HG02973 (cell line): ENCODE data around the gene EIF4E2.

ENCODE experiments used
- ATAC-seq: cut with Tn5 transposase; IDR thresholded peaks from one replicate; pipeline ENCODE4 v1.9.1; 2021; ENCODE audit warnings: moderate library complexity; ENCODE audit not compliant: unreplicated experiment

Gene EIF4E2

DNA sequence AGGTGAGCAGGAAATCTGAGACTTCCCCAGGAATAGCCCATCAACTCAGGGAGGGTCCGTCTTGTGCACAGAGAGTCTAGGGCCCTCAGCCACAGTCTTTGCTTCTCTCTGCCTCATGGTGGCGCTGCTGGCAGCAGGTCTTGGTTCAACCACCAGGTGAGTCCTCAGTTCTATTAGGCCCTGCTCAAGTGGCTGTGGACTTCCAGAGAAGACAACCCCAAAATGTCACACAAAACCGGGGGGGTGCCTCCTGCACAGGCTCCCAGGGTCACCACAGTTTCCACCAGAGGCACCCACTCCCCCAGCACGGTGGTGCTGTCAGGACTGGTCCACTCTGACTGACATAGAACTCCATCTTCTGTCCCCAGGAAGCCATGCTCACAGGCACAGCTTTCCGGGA, 13.4 kb upstream of the EIF4E2 start:
- no peak for ATAC-seq

- ATAC-seq = no peak
These were observed 13.0 kb upstream of the EIF4E2 start for GRCh38 chr2:232537499-232537898.

GRCh38 chr2:232538671-232539070, 11.8 kb upstream of the EIF4E2 start:
- ATAC-seq = no peak

DNA sequence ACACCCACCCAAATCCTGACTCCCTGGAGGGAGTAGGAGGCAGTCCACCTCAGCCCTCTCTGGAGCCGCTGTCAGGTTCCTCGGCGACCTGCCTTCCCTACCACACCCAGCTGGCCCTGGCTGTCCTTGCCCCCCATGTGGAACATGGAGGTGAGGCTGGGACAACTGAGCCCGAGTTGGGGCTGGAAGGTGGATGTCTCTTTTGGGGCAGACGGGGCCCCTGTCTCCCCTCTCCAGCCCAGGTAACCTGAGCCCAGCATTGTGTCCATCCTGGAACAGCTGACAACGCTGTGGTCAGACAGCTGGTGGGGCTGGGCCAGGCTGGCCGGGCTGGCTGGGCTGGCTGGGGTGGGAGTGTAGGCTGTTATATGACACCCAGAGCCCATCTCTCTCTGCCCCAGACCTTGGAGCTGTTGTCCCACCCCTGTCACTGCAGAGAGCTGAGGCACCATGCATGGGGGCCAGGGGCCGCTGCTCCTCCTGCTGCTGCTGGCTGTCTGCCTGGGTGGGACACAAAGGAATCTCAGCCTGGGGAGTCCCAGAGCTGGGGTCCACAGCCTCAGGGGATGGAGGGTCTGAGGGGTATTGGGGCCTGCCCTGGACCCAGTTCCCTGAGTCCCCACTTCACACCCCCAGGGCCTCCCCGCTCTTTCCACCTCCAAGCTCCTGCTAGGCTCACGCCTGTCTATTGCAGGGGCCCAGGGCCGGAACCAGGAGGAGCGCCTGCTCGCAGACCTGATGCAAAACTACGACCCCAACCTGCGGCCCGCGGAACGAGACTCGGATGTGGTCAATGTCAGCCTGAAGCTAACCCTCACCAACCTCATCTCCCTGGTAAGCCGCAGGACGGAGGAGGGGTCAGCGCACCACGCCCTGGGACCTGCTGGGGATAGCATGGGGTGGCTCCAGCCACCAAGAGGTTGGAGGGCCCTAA, 10.9 kb upstream of the EIF4E2 start, which contains the start of gene CHRNG:
CHRNG (plus strand) TSS at position 395 of the 934 bp plus-strand sequence; CDS start at position 451, 56 bp downstream.
- ATAC-seq = no peak

GRCh38 chr2:232540441-232541041, 9.9 kb upstream of the EIF4E2 start:
- no peak for ATAC-seq

- ATAC-seq = no peak
These were observed 9.1 kb upstream of the EIF4E2 start for GRCh38 chr2:232541195-232541960.

GRCh38 chr2:232541961-232542714, 8.4 kb upstream of the EIF4E2 start:
- ATAC-seq = no peak

- no peak for ATAC-seq
These were observed 7.6 kb upstream of the EIF4E2 start for GRCh38 chr2:232542715-232543467.

- no peak for ATAC-seq
These were observed 7.0 kb upstream of the EIF4E2 start for GRCh38 chr2:232543491-232543890.

GRCh38 chr2:232543928-232544631, 6.4 kb upstream of the EIF4E2 start:
- no peak for ATAC-seq

GRCh38 chr2:232544674-232545073, 5.8 kb upstream of the EIF4E2 start:
- ATAC-seq = no peak

DNA sequence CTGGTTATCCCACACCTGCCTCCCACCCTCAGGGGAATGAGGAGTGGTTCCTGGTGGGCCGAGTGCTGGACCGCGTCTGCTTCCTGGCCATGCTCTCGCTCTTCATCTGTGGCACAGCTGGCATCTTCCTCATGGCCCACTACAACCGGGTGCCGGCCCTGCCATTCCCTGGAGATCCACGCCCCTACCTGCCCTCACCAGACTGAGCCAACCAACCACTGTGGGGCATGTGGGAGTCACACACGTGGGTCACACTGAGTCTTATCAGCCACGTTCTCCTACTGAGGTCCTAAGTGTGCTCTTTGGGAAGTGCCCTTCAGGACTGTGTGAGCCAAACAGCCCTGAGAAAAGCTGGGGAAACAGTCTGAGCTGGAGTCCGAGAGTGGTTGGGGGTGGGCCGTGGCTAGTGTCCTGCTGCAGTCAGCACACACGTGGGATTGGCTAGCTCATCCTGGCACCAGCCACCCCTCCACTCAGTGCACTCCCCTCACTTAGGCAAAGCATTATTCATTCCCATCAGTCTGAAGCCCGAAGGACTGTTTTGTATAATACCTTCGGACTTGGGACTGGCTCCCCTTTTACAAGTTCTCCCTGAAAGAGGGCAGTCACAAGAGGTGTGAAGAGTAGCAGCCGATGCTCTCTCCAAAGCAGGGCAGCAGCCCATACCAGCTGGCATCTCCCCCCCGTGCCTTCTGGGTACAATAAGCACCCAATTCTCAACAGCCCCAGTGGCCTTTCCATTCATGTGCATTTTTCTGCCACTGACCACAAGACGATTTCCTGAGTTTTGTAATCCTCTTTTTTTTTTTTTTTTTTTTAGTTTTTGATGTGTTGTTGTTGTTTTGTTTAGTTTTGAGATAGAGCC, 4.7 kb upstream of the EIF4E2 start:
- ATAC-seq = no peak

DNA sequence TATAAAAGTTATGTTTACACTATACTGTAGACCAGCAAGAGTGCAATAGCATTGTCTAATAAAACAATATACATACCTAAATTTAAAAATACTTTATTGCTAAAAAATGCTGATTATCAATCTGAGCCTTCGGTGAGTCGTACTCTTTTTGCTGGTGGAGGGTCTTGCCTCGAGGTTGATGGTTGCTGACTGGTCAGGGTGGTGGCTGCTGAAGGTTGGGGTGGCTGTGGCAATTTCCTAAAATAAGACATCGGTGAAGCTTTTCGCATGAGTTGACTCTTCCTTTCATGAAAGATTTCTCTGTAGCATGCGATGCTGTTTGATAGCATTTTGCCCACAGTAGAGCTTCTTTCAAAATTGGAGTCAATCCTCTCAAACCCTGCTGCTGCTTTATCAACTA, 2.5 kb upstream of the EIF4E2 start:
- no peak for ATAC-seq

GRCh38 chr2:232549655-232550353, 685 bp upstream of the EIF4E2 start:
- no peak for ATAC-seq

- ATAC-seq = no peak
These were observed 755 bp downstream of the EIF4E2 start for GRCh38 chr2:232551250-232551638.

- no peak for ATAC-seq
These were observed 1.3 kb downstream of the EIF4E2 start for GRCh38 chr2:232551776-232552175.

DNA sequence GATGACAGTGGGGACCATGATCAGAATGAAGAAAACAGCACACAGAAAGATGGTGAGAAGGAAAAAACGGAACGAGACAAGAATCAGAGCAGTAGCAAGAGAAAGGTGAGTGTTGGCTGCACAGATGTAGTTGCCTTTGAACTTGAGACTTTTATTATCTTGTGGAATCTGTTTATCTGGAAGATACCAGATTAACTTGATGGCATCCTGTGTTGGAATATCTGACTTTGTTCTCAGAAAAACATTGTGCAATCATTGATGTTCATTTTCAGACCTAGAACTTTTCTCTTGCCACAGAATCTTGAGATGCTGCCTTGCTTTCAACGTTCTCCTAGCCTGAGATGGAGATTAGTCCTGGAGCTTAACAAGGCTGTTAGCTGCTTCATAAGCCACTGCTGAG, 5.9 kb downstream of the EIF4E2 start:
- ATAC-seq = no peak
